ENCODE results near the gene APEX1.

Gene APEX1

GRCh38 chr14:20454516-20455354 lies at the start of gene APEX1, which contains the start of gene OSGEP:
Gene APEX1, plus strand, starts transcription at chr14:20455226. Its CDS starts 420 bp downstream, at chr14:20455646.
Gene OSGEP, minus strand, starts transcription at chr14:20454812. Its CDS starts 129 bp downstream, at chr14:20454683.
- peak; percentile 99 for DNase-seq

- DNase-seq, result no peak
Measured at GRCh38 chr14:20409226-20409625, 45.8 kb upstream of the APEX1 start.

GRCh38 chr14:20412411-20412810 lies 42.6 kb upstream of the APEX1 start:
- DNase-seq, result peak; percentile 61 to 71

GRCh38 chr14:20412876-20413743 lies 41.9 kb upstream of the APEX1 start, which contains the start of gene TEP1:
Gene TEP1, minus strand, starts transcription at chr14:20413501. Its CDS starts 5,062 bp downstream, at chr14:20408439.
- peak; percentile 77 to 82 for DNase-seq

GRCh38 chr14:20413744-20414082 lies 41.3 kb upstream of the APEX1 start:
- peak; percentile 38 to 49 for DNase-seq

GRCh38 chr14:20415782-20416206 lies 39.2 kb upstream of the APEX1 start:
- peak; percentile 63 to 83 for DNase-seq

- no peak for DNase-seq
Measured at GRCh38 chr14:20416223-20416622, 38.8 kb upstream of the APEX1 start.

- no peak for DNase-seq
Measured at GRCh38 chr14:20417250-20418186, 37.5 kb upstream of the APEX1 start.

- no peak for DNase-seq
Measured at GRCh38 chr14:20418501-20418909, 36.5 kb upstream of the APEX1 start.

- peak in 1 of 2 donors; percentile 33 for DNase-seq
Measured at GRCh38 chr14:20419419-20419818, 35.6 kb upstream of the APEX1 start.

- no peak for DNase-seq
Measured at GRCh38 chr14:20421267-20421666, 33.8 kb upstream of the APEX1 start.

- no peak for DNase-seq
Measured at GRCh38 chr14:20422886-20423285, 32.1 kb upstream of the APEX1 start.

- no peak for DNase-seq
Measured at GRCh38 chr14:20424851-20425250, 30.2 kb upstream of the APEX1 start.

- peak; percentile 71 to 89 for DNase-seq
Measured at GRCh38 chr14:20427231-20428009, 27.6 kb upstream of the APEX1 start.

- DNase-seq, result no peak
Measured at GRCh38 chr14:20428010-20428365, 27.0 kb upstream of the APEX1 start.

- no peak for DNase-seq
Measured at GRCh38 chr14:20428802-20429201, 26.2 kb upstream of the APEX1 start.

GRCh38 chr14:20429801-20430669 lies 25.0 kb upstream of the APEX1 start:
- DNase-seq, result no peak

- DNase-seq, result no peak
Measured at GRCh38 chr14:20434701-20435581, 20.1 kb upstream of the APEX1 start.

GRCh38 chr14:20435582-20436362 lies 19.3 kb upstream of the APEX1 start, which contains the start of gene KLHL33:
Gene KLHL33, minus strand, starts transcription at chr14:20436166. Its CDS starts 355 bp downstream, at chr14:20435811.
- no peak for DNase-seq
